HAP-1 (cell line): ENCODE results near the gene RICTOR.
"Not testable (repeated sequence)": the region's sequence is repeated elsewhere in the genome, so short reads cannot be mapped to it uniquely, and the experiment has no call there.

Experiments used
- DNase-seq, 2 experiments: peaks; one replicate each; pipeline ENCODE4 v3.0.0-alpha.2; 2016 to 2020; ENCODE audit warnings: low spot score in 2 of 2
- H3K27me3 ChIP-seq: fragments of 250-450 bp; sonication (Bioruptor Pico); 2 replicates; pipeline ENCODE4 v1.5.1; 2020; ENCODE audit warnings: low read depth, mild to moderate bottlenecking, moderate library complexity
- H3K36me3 ChIP-seq: fragments of 250-450 bp; sonication (Bioruptor Pico); replicated peaks from 2 replicates; pipeline ENCODE4 v1.5.1; 2020; ENCODE audit warnings: mild to moderate bottlenecking
- H3K4me1 ChIP-seq: fragments of 250-450 bp; sonication (Bioruptor Pico); 2 replicates; pipeline ENCODE4 v1.5.1; 2020; ENCODE audit warnings: mild to moderate bottlenecking
- H3K4me3 ChIP-seq: fragments of 250-450 bp; sonication (Bioruptor Pico); 2 replicates; pipeline ENCODE4 v1.5.1; 2020; ENCODE audit warnings: mild to moderate bottlenecking, moderate library complexity
- H3K9me3 ChIP-seq: fragments of 250-450 bp; sonication (Bioruptor Pico); 2 replicates; pipeline ENCODE4 v1.5.1; 2020; ENCODE audit warnings: mild to moderate bottlenecking, moderate library complexity
- in situ Hi-C: fragments of 300-500 bp; cut with MboI; formaldehyde crosslinking; loops from 3 replicates; pipeline ENCODE4 v1.14.3; 2020; ENCODE audit warnings: low sequenced_read_pairs, inconsistent platforms, mixed read lengths

The RICTOR gene

DNA sequence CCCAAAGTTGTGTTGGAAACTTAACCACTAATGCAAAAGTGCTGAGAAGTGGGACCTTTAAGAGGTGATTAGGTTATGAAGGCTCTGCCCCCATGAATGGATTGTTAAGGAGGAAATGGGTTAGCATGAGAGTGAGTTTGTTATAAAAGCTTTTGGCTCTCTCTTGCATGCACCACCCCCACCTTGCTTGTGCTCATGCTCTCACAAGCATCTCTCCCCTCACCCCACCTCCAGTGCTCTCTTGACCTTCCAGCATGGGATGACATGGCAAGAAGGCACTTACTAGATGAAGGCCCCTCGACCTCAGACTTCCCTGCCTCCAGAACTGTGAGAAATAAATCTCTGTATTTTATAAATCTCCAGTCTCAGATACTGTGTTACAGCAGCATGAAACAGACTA, 52.8 kb downstream of the RICTOR start:
- no peaks in the 10 kb centered on the region for H3K27me3 ChIP-seq
- H3K4me1 ChIP-seq: peaks cover 20% of the 10 kb centered on the region
- no peaks in the 10 kb centered on the region; the same call in 1 of the 2 replicates for H3K36me3 ChIP-seq
- in situ Hi-C loops: no loop called here
- no peak overlapping the region for H3K4me3 ChIP-seq
- no peaks in the 10 kb centered on the region for H3K9me3 ChIP-seq
- DNase-seq: peak in 1 of 2 experiments; percentile 18

DNA sequence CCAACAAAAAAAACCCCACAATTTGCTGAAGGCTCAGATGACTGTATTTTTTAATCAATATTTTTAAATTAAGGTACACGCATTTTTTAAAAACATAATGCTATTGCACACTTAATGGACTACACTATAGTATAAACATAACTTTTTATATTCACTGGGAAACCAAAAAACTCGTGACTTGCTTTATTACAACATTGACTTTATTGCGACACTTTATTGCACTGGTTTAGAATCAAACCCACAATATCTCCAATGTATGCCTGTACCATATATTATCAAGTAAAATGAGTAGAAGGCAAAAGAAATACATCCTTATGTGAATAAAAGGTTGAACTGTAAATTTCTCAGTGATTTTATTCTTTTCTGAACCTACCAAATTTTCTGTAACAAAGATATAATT, 53.7 kb downstream of the RICTOR start:
- H3K36me3 ChIP-seq: no peaks in the 10 kb centered on the region; the same call in 1 of the 2 replicates
- no peak overlapping the region for H3K4me3 ChIP-seq
- H3K27me3 ChIP-seq: no peaks in the 10 kb centered on the region
- no peak for DNase-seq
- peaks cover 20% of the 10 kb centered on the region for H3K4me1 ChIP-seq
- in situ Hi-C loops: no loop called here
- H3K9me3 ChIP-seq: no peaks in the 10 kb centered on the region

DNA sequence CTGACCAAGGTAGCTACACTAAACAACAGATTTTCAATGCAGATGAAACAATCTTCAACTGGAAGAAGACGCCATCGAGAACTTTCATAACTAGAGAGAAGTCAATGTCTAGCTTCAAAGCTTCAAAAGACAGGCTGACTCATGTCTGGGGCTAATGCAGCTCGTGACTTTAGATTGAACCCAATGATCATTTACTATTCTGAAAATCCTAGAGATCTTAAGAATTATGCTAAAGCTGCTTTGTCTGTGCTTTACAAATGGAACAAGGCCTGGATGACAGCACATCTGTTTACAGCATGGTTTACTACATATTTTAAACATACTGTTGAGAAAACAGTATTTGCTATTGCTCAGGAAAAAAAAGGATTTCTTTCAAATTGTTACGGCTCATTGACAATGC, 54.9 kb downstream of the RICTOR start:
- H3K36me3 ChIP-seq: no peaks in the 10 kb centered on the region; the same call in 1 of the 2 replicates
- H3K9me3 ChIP-seq: no peaks in the 10 kb centered on the region
- no peak overlapping the region for H3K4me3 ChIP-seq
- DNase-seq: no peak
- in situ Hi-C loops: no loop called here
- H3K27me3 ChIP-seq: no peaks in the 10 kb centered on the region
- peaks cover 20% of the 10 kb centered on the region for H3K4me1 ChIP-seq

DNA sequence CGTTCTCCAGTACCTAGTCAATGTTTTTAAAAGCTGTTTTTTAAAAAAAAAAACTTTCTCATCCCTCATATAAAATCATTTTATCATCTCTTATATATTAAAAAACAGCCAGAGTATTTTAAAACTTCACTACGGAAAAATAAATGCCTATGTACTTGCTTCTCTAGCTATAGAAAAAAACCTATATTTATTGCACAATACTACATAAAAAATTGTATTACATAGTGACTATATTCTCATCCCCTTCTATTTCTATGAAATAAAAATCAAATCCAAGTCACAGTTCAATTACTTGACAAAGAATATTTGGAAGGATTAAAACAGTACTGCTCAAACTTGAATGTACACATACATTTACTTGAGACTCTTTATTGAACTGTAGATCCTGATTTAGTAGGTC, 56.7 kb downstream of the RICTOR start:
- Histone ChIP-seq H3K36me3 (no peaks in the 10 kb centered on the region; the same call in 1 of the 2 replicates), H3K27me3 (no peaks in the 10 kb centered on the region), H3K4me3 (no peak overlapping the region), H3K9me3 (no peaks in the 10 kb centered on the region), H3K4me1 (peaks cover 11% of the 10 kb centered on the region)
- in situ Hi-C loops: no loop called here
- DNase-seq: no peak

DNA sequence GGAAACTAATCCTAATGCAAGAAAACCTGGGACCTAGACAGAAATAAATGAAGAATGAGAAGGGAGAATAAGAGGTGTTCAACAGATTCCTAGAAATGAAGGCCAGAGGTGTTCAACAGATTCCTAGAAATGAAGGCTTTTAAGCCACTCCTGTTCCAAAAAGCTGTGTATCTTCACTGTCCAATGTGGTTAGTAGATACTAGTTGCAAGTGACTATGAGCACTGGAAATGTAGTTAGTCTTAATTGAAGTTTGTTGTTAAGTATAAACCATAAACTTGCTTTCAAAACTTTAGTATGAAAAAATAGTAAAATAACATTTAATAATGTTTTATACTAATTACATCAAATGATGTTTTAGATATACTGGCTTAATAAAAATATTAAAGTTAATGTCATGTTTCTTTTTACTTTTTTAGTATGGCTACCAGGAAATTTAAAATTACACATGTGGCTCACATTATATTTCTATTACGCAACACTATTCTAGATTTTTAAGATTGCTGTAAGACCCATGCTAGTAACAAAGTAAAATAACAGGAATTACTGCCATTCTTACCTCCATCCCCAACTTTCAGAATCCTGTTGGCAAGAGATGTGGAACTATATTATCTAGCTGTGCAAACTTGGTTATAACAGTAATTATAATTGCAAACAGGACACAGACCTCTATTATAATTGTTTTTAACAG, 57.5 kb downstream of the RICTOR start:
- Histone ChIP-seq H3K4me3 (no peak overlapping the region), H3K4me1 (peaks cover 4% of the 10 kb centered on the region), H3K9me3 (peaks cover under 1% of the 10 kb centered on the region; the same call in 1 of the 2 replicates), H3K27me3 (no peaks in the 10 kb centered on the region), H3K36me3 (no peaks in the 10 kb centered on the region; the same call in 1 of the 2 replicates)
- in situ Hi-C loops: no loop called here
- no peak for DNase-seq

DNA sequence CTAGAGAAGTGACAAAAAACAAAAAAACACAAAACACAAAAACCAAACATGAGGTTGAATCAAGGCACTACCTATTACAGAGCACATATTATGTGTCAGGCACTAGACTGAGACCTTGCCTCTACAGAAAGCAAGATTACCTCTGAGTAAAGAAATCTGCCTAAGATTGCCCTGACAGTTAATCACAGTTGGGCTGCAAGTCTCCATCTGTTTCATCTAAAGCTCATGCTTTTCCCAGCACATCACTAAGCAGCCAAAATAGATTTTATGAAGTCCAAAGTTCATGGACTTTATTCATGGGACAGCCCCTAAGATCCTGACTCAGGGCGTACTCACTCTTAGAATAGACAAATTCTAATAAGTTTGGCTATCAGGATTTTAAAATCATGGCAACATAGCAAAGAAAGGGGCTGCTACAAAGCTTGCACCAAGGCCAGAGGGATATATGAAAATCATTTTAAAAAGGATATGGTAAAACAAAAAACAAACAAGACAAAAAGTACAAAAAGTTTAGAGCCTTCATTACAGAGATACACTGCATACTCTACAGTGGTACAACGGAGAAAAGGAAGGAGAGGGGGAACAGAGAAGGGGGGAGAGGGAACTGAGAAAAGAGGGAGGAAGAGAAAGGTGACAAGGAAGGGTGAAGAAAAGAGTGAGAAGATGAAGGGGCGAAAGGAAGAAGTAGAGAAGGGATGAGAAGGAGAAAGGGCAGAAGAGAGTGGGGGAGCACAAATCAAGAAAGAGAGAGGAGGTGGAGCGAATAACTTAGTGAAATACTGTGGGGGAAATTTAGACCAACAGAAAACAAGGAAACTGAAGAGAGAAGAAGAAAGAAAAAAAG, 58.2 kb downstream of the RICTOR start:
- no peaks in the 10 kb centered on the region for H3K4me1 ChIP-seq
- no peaks in the 10 kb centered on the region for H3K27me3 ChIP-seq
- no peaks in the 10 kb centered on the region; the same call in 1 of the 2 replicates for H3K36me3 ChIP-seq
- no peak overlapping the region for H3K4me3 ChIP-seq
- DNase-seq: no peak
- H3K9me3 ChIP-seq: peaks cover 3% of the 10 kb centered on the region; the same call in 1 of the 2 replicates
- in situ Hi-C loops: no loop called here

DNA sequence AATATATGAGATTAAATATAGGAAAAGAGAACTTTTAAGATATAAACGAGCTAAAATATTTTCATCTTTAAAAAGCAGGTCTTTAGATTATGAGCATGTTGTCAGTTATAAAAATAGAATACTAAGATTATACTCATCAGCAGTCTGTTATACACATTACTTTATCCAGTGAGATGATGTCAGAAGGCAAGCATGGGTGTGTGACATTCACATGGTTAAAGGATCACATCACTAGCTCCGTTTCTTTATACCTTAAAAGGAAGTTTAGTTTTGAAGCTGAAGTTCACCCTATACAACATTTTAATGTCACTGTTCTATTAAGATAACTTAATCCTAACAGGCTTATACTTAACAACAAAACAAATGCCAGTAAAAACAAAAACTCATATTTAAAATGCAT, 59.6 kb downstream of the RICTOR start:
- no peaks in the 10 kb centered on the region for H3K4me1 ChIP-seq
- no peak overlapping the region for H3K4me3 ChIP-seq
- H3K36me3 ChIP-seq: no peaks in the 10 kb centered on the region; the same call in 1 of the 2 replicates
- peaks cover 3% of the 10 kb centered on the region; the same call in 1 of the 2 replicates for H3K9me3 ChIP-seq
- no peak for DNase-seq
- H3K27me3 ChIP-seq: no peaks in the 10 kb centered on the region
- in situ Hi-C loops: no loop called here

DNA sequence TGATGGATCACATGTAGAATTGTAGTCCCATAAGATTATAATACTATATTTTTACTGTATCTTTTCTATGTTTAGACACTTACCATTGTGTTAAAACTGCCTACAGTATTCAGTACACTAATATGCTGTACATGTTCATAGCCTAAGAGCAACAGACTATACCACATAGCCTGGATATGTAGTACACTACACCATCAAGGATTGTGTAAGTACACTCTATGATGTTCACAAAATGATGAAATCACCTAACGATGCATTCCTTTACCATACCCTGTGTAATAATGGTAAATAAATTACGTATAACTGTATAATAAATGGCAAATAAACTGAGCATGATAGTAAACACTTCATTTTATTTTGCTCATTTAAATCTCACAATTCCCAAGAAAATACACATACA, 60.3 kb downstream of the RICTOR start:
- no peak for DNase-seq
- in situ Hi-C loops: no loop called here
- Histone ChIP-seq H3K36me3 (no peaks in the 10 kb centered on the region; the same call in 1 of the 2 replicates), H3K4me3 (no peak overlapping the region), H3K4me1 (no peaks in the 10 kb centered on the region), H3K9me3 (peaks cover 3% of the 10 kb centered on the region; the same call in 1 of the 2 replicates), H3K27me3 (no peaks in the 10 kb centered on the region)

DNA sequence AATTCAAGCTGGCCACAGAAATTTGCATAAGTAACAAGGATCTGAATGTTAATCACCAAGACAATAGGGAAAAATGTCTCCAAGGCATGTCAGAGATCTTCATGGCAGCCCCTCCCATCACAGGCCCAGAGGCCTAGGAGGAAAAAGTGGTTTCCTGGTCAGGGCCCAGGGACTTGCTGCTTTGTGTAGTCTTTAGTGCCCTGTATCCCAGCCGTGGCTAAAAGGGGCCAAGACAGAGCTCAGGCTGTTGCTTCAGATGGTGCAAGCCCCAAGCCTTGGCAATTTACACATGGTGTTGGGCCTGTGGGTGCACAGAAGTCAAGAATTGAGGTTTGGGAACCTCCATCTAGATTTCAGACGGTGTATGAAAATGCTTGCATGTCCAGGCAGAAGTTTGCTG, 63.2 kb downstream of the RICTOR start:
- DNase-seq, H3K9me3 ChIP-seq, H3K27me3 ChIP-seq, in situ Hi-C loops, H3K4me3 ChIP-seq, H3K4me1 ChIP-seq, H3K36me3 ChIP-seq: not testable (repeated sequence)

DNA sequence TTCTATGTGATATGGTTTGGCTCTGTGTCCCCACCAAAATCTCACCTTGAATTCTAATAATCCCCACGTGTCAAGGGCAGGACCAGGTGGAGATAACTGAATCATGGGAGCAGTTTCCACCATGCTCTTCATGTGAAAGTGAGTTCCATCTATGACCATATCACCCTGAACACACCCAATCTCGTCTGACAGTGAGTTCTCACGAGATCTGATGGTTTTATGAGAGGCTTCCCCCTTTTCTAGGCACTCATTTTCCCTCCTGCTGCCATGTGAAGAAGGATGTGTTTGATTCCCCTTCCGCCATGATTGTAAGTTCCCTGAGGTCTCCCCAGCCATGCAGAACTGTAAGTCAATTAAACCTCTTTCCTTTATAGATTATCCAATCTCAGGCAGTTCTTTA, 64.2 kb downstream of the RICTOR start:
- H3K4me3 ChIP-seq: no peak overlapping the region
- in situ Hi-C loops: no loop called here
- peaks cover 3% of the 10 kb centered on the region; the same call in 1 of the 2 replicates for H3K9me3 ChIP-seq
- no peaks in the 10 kb centered on the region for H3K4me1 ChIP-seq
- no peak for DNase-seq
- no peaks in the 10 kb centered on the region; the same call in 1 of the 2 replicates for H3K36me3 ChIP-seq
- no peaks in the 10 kb centered on the region for H3K27me3 ChIP-seq

DNA sequence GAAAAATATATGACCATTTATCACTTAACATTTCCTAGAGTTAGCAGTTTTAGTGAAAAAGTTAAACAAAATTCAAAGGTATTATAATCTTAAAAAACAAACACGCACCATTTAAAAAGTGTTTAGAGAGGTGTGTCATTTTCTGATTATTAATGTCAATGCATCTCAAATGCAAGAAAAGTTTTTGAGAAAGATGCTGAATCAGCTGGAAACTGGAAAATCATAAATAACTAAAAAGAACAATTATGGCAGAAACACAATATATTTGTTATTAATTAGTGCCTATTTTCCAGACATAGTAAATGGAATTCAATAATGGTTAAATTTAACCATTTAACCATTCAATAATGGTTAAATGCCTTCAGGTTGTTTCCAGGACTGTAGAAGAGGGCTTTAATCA, 64.9 kb downstream of the RICTOR start:
- H3K36me3 ChIP-seq: no peaks in the 10 kb centered on the region; the same call in 1 of the 2 replicates

DNA sequence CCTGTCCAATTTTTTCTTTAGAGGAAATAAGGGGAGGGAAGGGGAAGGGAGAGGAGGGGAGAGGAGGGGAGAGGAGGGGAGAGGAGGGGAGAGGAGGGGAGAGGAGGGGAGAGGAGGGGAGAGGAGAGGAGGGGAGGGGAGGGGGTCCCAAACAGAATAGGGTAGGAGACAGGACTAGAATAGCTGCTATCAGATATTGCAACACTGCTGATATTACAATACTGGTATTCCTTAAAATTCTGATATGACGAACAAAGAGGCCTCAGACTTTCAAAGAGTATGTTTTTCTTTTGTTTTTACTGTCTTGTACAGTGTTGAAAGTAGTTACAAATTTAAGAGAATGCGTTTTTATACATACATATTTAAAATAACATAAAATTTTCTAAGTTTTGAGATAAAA, 67.5 kb downstream of the RICTOR start:
- no peak overlapping the region for H3K4me3 ChIP-seq
- in situ Hi-C loops: no loop called here
- no peak for DNase-seq
- H3K27me3 ChIP-seq: no peaks in the 10 kb centered on the region
- H3K4me1 ChIP-seq: no peaks in the 10 kb centered on the region
- H3K9me3 ChIP-seq: peaks cover 2% of the 10 kb centered on the region; the same call in 1 of the 2 replicates
- no peaks in the 10 kb centered on the region for H3K36me3 ChIP-seq

More for the DNA sequence above, 64.9 kb downstream of the RICTOR start:
- H3K4me1 ChIP-seq: no peaks in the 10 kb centered on the region
- H3K4me3 ChIP-seq: no peak overlapping the region
- H3K9me3 ChIP-seq: peaks cover 3% of the 10 kb centered on the region; the same call in 1 of the 2 replicates
- DNase-seq: no peak
- in situ Hi-C loops: no loop called here
- no peaks in the 10 kb centered on the region for H3K27me3 ChIP-seq

DNA sequence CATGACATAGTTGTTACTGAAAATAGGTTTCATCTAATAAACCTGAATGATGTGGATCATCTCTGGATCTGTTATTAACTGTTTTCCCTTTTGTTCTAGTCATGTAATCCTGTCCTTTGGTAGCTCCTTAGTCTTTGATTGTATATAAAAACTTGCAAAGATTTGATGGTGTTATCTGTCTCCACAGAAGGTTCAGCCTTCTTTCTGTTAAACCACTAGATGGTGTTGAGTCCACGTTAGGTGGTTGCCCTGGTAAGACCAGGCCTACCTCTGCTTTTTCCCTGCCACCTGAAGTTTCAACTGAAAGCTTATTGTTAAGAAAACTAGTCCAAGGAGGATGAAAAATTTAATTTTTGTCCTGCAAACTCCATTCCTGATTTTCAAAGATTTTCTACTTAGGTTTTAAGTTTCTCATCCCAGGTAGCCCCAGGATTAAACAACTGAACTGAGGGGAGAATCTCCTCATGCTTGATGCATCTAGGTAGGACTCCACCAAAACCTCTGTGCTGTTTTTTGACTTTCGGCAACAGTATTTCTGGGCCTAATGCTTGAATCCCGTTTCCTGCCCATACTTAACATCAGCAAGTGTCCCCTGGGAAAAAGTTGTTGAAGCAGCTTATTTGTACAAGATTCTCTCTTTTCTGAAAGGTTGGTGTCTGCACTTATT, 68.5 kb downstream of the RICTOR start:
- H3K9me3 ChIP-seq: no peaks in the 10 kb centered on the region
- no peak for DNase-seq
- no peaks in the 10 kb centered on the region for H3K36me3 ChIP-seq
- H3K4me1 ChIP-seq: no peaks in the 10 kb centered on the region
- H3K4me3 ChIP-seq: no peak overlapping the region
- H3K27me3 ChIP-seq: no peaks in the 10 kb centered on the region
- in situ Hi-C loops: no loop called here
